GM12878 (cell line): ENCODE data around the gene PRCD. TPM values are rescaled to one million over a fixed set of nuclear protein-coding genes. Genes with fewer than 3 reads are reported as not detected.
"Not testable (repeated sequence)": the region's sequence is repeated elsewhere in the genome, so short reads cannot be mapped to it uniquely, and the experiment has no call there.

Experiments used
- ATAC-seq: fragments of 200-7000 bp; cut with Tn5 transposase; 3 replicates; pipeline ENCODE4 v1.9.1; 2020; ENCODE audit warnings: mild to moderate bottlenecking, moderate library complexity
- BruUV-seq: library from RNA; stranded (reverse); fragments of 400-500 nt; replicated peaks from 2 replicates; lab custom pipeline; 2021; lab: Mats Ljungman, UMichigan
- CTCF ChIA-PET: fragments of 300-600 bp; sonication (Branson Sonifier 250); formaldehyde crosslinking; extraction: SDS; loops from one replicate; lab custom pipeline; 2021; ENCODE audit warnings: inconsistent platforms; lab: Yijun Ruan, JAX
- POLR2A ChIA-PET: fragments of 350-600 bp; formaldehyde crosslinking; extraction: SDS; loops from one replicate; lab custom pipeline; 2021; ENCODE audit warnings: inconsistent platforms; lab: Charles Lee
- RAD21 ChIA-PET: fragments of 300-600 bp; sonication (Branson Sonifier 250); formaldehyde crosslinking; loops from one replicate; lab custom pipeline; 2023; ENCODE audit warnings: antibody characterized with exemption; ENCODE audit not compliant: unreplicated experiment; lab: Charles Lee
- SMC1A ChIA-PET: fragments of 300-600 bp; sonication (Branson Sonifier 250); formaldehyde crosslinking; loops from one replicate; lab custom pipeline; 2023; ENCODE audit not compliant: unreplicated experiment, uncharacterized antibody; lab: Charles Lee
- DNase-seq: peaks from one replicate; pipeline ENCODE4 v3.0.0-alpha.2; 2011; ENCODE audit warnings: low read depth, low spot score
- FAIRE-seq: peaks from 3 replicates; lab custom pipeline; 2011; peaks lifted over from hg19 to GRCh38; lab: Jason Lieb, UNC
- H2AFZ ChIP-seq: 2 replicates; pipeline ENCODE4 v1.6.0; 2011; ENCODE audit warnings: low read depth, low read length, control low read depth; ENCODE audit not compliant: control insufficient read depth
- H3K27ac ChIP-seq: 2 replicates; pipeline ENCODE4 v1.5.1; 2011; ENCODE audit warnings: control low read depth; ENCODE audit not compliant: control insufficient read depth, insufficient read depth
- H3K27me3 ChIP-seq, 2 experiments: replicated peaks in 1 of 2; 2 replicates each; pipeline versions ENCODE4 v1.6.0 to v1.6.1; 2011; ENCODE audit warnings: low read length in 1 of 2; ENCODE audit not compliant: control insufficient read depth in 2 of 2, insufficient read depth in 2 of 2
- H3K36me3 ChIP-seq, 2 experiments: 2 replicates each; pipeline ENCODE4 v1.5.1; 2011; ENCODE audit warnings: low read length in 1 of 2; ENCODE audit not compliant: control insufficient read depth in 2 of 2, insufficient read depth in 2 of 2
- H3K4me1 ChIP-seq: 2 replicates; pipeline ENCODE4 v1.6.1; 2011; ENCODE audit warnings: mild to moderate bottlenecking, low read length, moderate library complexity, mixed read lengths; ENCODE audit not compliant: control insufficient read depth, insufficient read depth
- H3K4me2 ChIP-seq: 2 replicates; pipeline ENCODE4 v1.6.0; 2011; ENCODE audit warnings: control low read depth; ENCODE audit not compliant: control insufficient read depth, insufficient read depth
- H3K4me3 ChIP-seq: fragments of 200-600 bp; sonication (generic); 2 replicates; pipeline ENCODE4 v1.5.1; 2016
- H3K79me2 ChIP-seq: 2 replicates; pipeline ENCODE4 v1.6.0; 2011; ENCODE audit warnings: low read length; ENCODE audit not compliant: control insufficient read depth, insufficient read depth
- H3K9ac ChIP-seq: 2 replicates; pipeline ENCODE4 v1.8.0; 2011; ENCODE audit warnings: low read length, control low read depth, mixed read lengths; ENCODE audit not compliant: control insufficient read depth, insufficient read depth
- H3K9me3 ChIP-seq: replicated peaks from 3 replicates; pipeline ENCODE4 v1.5.1; 2011; ENCODE audit warnings: mild to moderate bottlenecking, low read length; ENCODE audit not compliant: control insufficient read depth, insufficient read depth
- H4K20me1 ChIP-seq: 2 replicates; pipeline ENCODE4 v1.6.0; 2011; ENCODE audit not compliant: control insufficient read depth, insufficient read depth
- BACH1 ChIP-seq: fragments of 450-650 bp; IDR thresholded peaks from 2 replicates; pipeline ENCODE4 v1.6.1; 2017; ENCODE audit warnings: mild to moderate bottlenecking, borderline replicate concordance
- BHLHE40 ChIP-seq, 2 experiments: fragments of 450-650 bp in 1 of 2; IDR thresholded peaks; 2 replicates each; pipeline ENCODE4 v1.6.1; 2011 to 2017; ENCODE audit warnings: low read depth in 2 of 2, borderline replicate concordance in 1 of 2, improper control_type of control experiment in 1 of 2, low read length in 1 of 2, mild to moderate bottlenecking in 1 of 2
- ETV6 ChIP-seq, 2 experiments: fragments of 450-650 bp in 1 of 2; IDR thresholded peaks in 1 of 2; conservative IDR thresholded peaks in 1 of 2; 2 replicates each; pipeline ENCODE4 v1.6.1; 2014; ENCODE audit warnings: antibody characterized with exemption in 1 of 2, borderline replicate concordance in 1 of 2, low read depth in 1 of 2, mild to moderate bottlenecking in 1 of 2, moderate library complexity in 1 of 2
- HCFC1 ChIP-seq: fragments of 150-350 bp; IDR thresholded peaks from 2 replicates; pipeline ENCODE4 v1.6.1; 2014; ENCODE audit warnings: low read length
- HSF1 ChIP-seq: fragments of 150-350 bp; IDR thresholded peaks from 2 replicates; pipeline ENCODE4 v1.6.1; 2014; ENCODE audit warnings: mild to moderate bottlenecking, low read depth, low read length
- KAT2A ChIP-seq: conservative IDR thresholded peaks from 2 replicates; pipeline ENCODE4 v1.6.1; 2011; ENCODE audit warnings: low read depth, low read length; ENCODE audit not compliant: control insufficient read depth
- NBN ChIP-seq: fragments of 450-650 bp; IDR thresholded peaks from 2 replicates; pipeline ENCODE4 v1.6.1; 2016
- RAD51 ChIP-seq: fragments of 450-650 bp; IDR thresholded peaks from 2 replicates; pipeline ENCODE4 v1.6.1; 2016; ENCODE audit warnings: moderate library complexity, mild to moderate bottlenecking, inconsistent platforms
- WGBS: methylation state at CpG from one replicate; pipeline ENCODE4 v1.1.6; 2016; ENCODE audit warnings: low lambda C conversion rate; ENCODE audit not compliant: insufficient replicate concordance, insufficient coverage; ENCODE audit errors: missing lambda C conversion rate; 5-methylcytosine and 5-hydroxymethylcytosine counted together
- in situ Hi-C: fragments of 300-500 bp; cut with MboI; formaldehyde crosslinking; loops from 9 replicates; pipeline ENCODE4 v1.14.3; 2018; ENCODE audit warnings: mixed read lengths
- intact Hi-C: fragments of 100-400 bp; cut with micrococcal nuclease; formaldehyde crosslinking; loops from one replicate; pipeline ENCODE4 v1.14.2; 2022; ENCODE audit not compliant: unreplicated experiment
- polyA plus RNA-seq, 11 experiments: library from polyadenylated mRNA; depleted of rRNA in 4 of 11; unstranded in 6 of 11; stranded (reverse) in 5 of 11; fragments of >200 nt; fragmentation: Nextera tagmentation in 4 of 11; fragmentation: Illumina TruSeq in 1 of 11; extraction: Ambion mirVana in 4 of 11; extraction: Trizol in 1 of 11; gene quantifications; 1 replicate in 1 of 11; 2 replicates in 10 of 11; pipeline versions ENCODE4 v1.2.1 to v1.2.3, GENCODE V29; 2011 to 2016; ENCODE audit warnings: inconsistent platforms in 2 of 11, missing spikeins in 2 of 11, low read depth in 1 of 11
- total RNA-seq, 4 experiments: library from RNA; depleted of rRNA in 3 of 4; stranded (reverse); fragments of >200 nt in 3 of 4; fragmentation: Illumina TruSeq in 1 of 4; extraction: Trizol in 1 of 4; gene quantifications; 2 replicates each; pipeline versions ENCODE4 v1.2.1 to v1.2.3, GENCODE V29; 2013 to 2021
- TF ChIP-seq, protein P1 (sequence below): IDR thresholded peaks from 2 replicates; pipeline ENCODE4 v1.6.1; 2012; ENCODE audit warnings: low read depth, low read length, improper control_type of control experiment

The PRCD gene
- total and polyA plus RNA-seq, 10 of the 15 experiments (the other 5 are each of a cell fraction or from before 2014, with no cell fraction given) = 0.18 to 0.95 (median 0.34) TPM; not detected in 4

GRCh38 chr17:76519048-76519966, 20.5 kb upstream of the PRCD start (continued):
- no peak for TF ChIP-seq HSF1
- no peak for TF ChIP-seq RAD51
- no peak for TF ChIP-seq BACH1
- TF ChIP-seq BHLHE40 (IDR thresholded peaks at IDR 0.05; ENCODE audit: borderline replicate concordance in 1 of 2, low read depth in 2 of 2, low read length in 1 of 2) = no peak

GRCh38 chr17:76521262-76521661, 18.6 kb upstream of the PRCD start:
- FAIRE-seq (no peak), DNase-seq (no peak), ATAC-seq (no peak)
- Histone ChIP-seq H3K79me2 (no peaks in the 10 kb centered on the region), H3K4me1 (peaks cover under 1% of the 10 kb centered on the region; the same call in 1 of the 2 replicates), H3K4me2 (no peak overlapping the region), H3K27ac (no peak overlapping the region), H3K4me3 (no peak overlapping the region), H4K20me1 (no peaks in the 10 kb centered on the region), H2AFZ (no peak overlapping the region), H3K9me3 (no peaks in the 10 kb centered on the region), H3K27me3 (no peaks in the 10 kb centered on the region), H3K36me3 (no peaks in the 10 kb centered on the region), H3K9ac (no peak overlapping the region)
- intact Hi-C loops = no loop called here
- ChIA-PET POLR2A (interaction anchor here (0.5 kb wide), 1 partner anchor 34 kb away, joined by 4 read pairs; no protein-coding TSS in a partner anchor), RAD21 (interaction anchor here (1.6 kb wide), 1 partner anchor 103 kb away, joined by 4 read pairs; no protein-coding TSS in a partner anchor), SMC1A (interaction anchor here (1.0 to 4.3 kb wide), 4 partner anchors 36 to 160 kb away, joined by 4 to 18 read pairs (median 6); no protein-coding TSS in a partner anchor), CTCF (interaction anchor here (0.8 to 5.9 kb wide), 9 partner anchors 14 to 192 kb away, joined by 3 to 81 read pairs (median 18); no protein-coding TSS in a partner anchor)
- in situ Hi-C loops = loop anchor here (5.0 kb wide), 2 partner anchors 101 to 161 kb away; no protein-coding TSS in a partner anchor
- BruUV-seq = no TSS peak
- 56% methylated on average over 7 of the region's 7 CpGs for WGBS
- TF ChIP-seq, protein P1, sequence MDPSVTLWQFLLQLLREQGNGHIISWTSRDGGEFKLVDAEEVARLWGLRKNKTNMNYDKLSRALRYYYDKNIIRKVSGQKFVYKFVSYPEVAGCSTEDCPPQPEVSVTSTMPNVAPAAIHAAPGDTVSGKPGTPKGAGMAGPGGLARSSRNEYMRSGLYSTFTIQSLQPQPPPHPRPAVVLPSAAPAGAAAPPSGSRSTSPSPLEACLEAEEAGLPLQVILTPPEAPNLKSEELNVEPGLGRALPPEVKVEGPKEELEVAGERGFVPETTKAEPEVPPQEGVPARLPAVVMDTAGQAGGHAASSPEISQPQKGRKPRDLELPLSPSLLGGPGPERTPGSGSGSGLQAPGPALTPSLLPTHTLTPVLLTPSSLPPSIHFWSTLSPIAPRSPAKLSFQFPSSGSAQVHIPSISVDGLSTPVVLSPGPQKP = no peak
- TF ChIP-seq HCFC1 (no peak), ETV6 (conservative IDR thresholded peaks at IDR 0.05 in 1 of 2, IDR thresholded peaks at IDR 0.05 in 1 of 2; ENCODE audit: borderline replicate concordance in 1 of 2, low read depth in 1 of 2) (no peak), NBN (no peak), KAT2A (no peak)

- H3K9ac ChIP-seq, H3K9me3 ChIP-seq, H3K4me1 ChIP-seq, FAIRE-seq, ATAC-seq, POLR2A ChIA-PET, BruUV-seq, H3K4me2 ChIP-seq, H3K27ac ChIP-seq, H3K4me3 ChIP-seq, H3K27me3 ChIP-seq, H3K79me2 ChIP-seq, H3K36me3 ChIP-seq, H4K20me1 ChIP-seq, DNase-seq, H2AFZ ChIP-seq: not testable (repeated sequence)
- in situ Hi-C loops = loop anchor here (5.0 kb wide), 2 partner anchors 101 to 161 kb away; no protein-coding TSS in a partner anchor
- CTCF ChIA-PET = interaction anchor here (0.6 to 5.9 kb wide), 11 partner anchors 14 to 192 kb away, joined by 3 to 81 read pairs (median 12); no protein-coding TSS in a partner anchor
- SMC1A ChIA-PET = interaction anchor here (1.0 to 4.3 kb wide), 3 partner anchors 35 to 160 kb away, joined by 4 to 18 read pairs (median 5); no protein-coding TSS in a partner anchor
- intact Hi-C loops = loop anchor here (2.0 kb wide), 1 partner anchor 159 kb away; no protein-coding TSS in a partner anchor
- 36% methylated on average over 10 of the region's 10 CpGs for WGBS
- RAD21 ChIA-PET = interaction anchor here (1.6 to 2.5 kb wide), 2 partner anchors 102 kb away, joined by 4 to 23 read pairs; no protein-coding TSS in a partner anchor
Measured at GRCh38 chr17:76521683-76522082, 18.2 kb upstream of the PRCD start.
